ENCODE data around the gene LAMB4.

The LAMB4 gene

GRCh38 chr7:107982918-107983389, 147.2 kb downstream of the LAMB4 start:
- no peak for DNase-seq

GRCh38 chr7:107982042-107982840, 147.9 kb downstream of the LAMB4 start:
- DNase-seq: no peak

GRCh38 chr7:107981466-107981865, 148.7 kb downstream of the LAMB4 start:
- DNase-seq: no peak

- DNase-seq: no peak
These were observed 149.4 kb downstream of the LAMB4 start for GRCh38 chr7:107980671-107981190.

GRCh38 chr7:107980171-107980570, 150.0 kb downstream of the LAMB4 start:
- no peak for DNase-seq

- no peak for DNase-seq
These were observed 151.2 kb downstream of the LAMB4 start for GRCh38 chr7:107978815-107979408.

- DNase-seq: no peak
These were observed 153.1 kb downstream of the LAMB4 start for GRCh38 chr7:107977048-107977447.

GRCh38 chr7:107976620-107977019, 153.5 kb downstream of the LAMB4 start:
- DNase-seq: no peak

GRCh38 chr7:107975394-107976013, 154.7 kb downstream of the LAMB4 start:
- no peak for DNase-seq

- no peak for DNase-seq
These were observed 156.3 kb downstream of the LAMB4 start for GRCh38 chr7:107973861-107974260.

Data from NK-92 treated with Interleukin-12 subunit alpha and Interleukin-12 subunit beta, amount 100 ng/mL, for 24 hours (cell line).